Stimulated activated CD8-positive, alpha-beta memory T cell treated with anti-CD3 and anti-CD28 coated beads, Interleukin-2, amount 100 ng/mL, for 1 hour (primary cell): ENCODE data around the gene CD5L.

Experiments
- DNase-seq, 2 donors: peaks; one replicate each; pipeline ENCODE4 v3.0.0-alpha.2; 2020; ENCODE audit warnings: low read depth in 2 of 2

CD5L gene

DNA sequence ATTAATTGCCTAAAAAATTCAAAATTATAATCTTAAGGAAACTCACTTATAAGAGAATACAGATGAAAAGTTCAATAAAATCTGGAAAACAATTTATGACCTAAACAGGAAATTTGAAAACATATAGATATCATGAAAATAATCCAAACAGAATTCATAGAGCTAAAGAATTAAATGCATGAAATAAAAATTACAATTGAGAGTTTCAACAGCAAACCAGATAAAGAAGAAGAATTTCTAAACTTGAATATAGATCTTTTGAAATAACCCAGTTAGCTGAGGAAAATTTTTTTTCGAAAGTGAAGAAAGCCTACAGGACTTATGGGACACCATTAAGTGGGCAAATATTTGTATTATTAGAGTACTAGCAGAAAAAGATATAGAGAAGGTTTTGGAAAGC, 28.3 kb downstream of the CD5L start:
- no peak for DNase-seq

DNA sequence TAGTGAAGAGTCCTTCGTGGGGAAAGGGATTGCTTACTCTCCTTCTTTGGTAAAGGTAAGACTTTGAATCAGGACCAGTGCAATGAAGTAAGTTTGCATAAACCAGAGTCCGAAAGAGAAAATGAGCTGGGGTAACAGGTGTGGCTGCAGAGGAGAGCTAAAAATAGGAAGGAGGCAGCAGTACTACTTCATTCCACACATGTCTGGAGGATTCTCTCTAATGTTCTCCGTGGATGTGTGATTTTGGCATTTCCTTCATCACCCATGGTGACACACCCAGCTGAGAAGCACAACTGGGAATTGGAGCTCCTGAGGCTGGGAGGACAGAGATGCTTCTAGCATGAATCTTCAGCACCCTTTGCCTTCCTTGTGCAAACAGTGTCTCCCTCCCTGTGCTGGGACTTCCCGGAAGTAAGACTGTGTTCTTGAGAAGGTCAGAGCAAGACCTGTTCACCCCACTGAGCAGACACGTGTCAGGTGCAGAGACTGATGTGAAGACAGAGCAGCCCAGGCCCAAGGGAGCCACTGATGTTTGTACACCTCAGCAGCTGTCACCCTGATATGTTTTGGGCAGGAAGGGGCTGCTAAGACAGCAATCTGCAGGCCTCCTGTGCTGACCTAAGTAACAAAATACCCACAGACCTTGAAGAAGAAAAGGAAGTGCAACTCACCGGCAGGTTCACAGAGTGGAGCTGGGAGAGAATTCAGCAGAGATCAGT, 35.0 kb downstream of the CD5L start:
- DNase-seq: no peak

DNA sequence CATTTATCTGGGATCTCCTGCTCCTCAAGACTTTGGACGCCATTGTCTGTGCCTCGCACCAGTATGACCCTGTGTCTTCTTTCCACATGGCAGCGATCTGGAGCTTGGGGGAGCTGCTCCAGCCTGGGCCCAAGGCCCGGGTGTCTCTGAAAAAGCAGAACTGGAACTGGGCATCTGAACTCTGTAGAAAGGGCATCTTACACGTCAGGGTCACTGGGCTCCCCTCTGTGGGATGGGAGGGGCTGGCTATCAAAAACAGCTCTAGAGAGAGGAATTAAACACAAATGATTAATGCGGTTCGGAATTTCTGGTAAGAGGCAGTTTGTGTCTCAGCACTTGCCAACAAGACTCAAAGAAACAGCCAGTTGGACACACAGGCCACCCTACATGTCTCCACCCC, 37.8 kb downstream of the CD5L start:
- no peak for DNase-seq

DNA sequence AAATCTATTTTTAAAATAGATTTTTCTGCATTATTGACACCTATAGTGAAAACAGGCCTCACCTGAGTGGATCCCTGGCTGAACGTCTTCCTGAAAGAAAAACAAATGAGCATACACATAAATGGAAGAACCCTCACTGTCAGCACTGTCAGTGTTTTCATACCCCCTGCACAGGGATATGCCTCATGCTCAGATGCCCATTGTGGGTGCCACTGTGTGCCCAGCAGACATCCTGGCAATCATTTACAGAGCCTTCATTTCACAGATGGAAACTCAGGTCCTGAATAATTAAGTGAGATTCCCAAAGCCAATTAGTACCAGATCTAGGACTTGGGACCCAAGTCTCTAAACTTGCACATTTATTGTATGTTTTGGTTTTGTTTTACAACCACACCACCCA, 41.6 kb downstream of the CD5L start:
- no peak for DNase-seq

DNA sequence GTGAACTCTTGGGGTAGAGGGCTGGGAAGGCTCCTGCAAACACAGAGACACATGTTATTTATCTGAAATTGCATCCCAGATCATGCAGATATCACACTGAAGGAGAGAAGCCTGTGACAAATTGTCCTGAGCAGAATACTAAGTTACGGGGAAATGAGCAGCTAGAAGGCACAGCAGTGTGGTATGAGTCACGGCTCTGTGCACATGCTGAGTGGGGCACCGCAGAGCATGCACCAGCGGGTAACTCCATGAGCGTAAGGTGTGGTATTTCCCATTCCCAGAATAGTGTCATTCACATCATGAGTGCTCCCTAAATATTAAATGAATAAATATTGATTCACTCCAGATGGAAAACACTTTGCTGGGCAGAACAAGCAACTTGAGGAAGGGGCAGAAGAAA, 43.4 kb downstream of the CD5L start:
- DNase-seq: no peak

DNA sequence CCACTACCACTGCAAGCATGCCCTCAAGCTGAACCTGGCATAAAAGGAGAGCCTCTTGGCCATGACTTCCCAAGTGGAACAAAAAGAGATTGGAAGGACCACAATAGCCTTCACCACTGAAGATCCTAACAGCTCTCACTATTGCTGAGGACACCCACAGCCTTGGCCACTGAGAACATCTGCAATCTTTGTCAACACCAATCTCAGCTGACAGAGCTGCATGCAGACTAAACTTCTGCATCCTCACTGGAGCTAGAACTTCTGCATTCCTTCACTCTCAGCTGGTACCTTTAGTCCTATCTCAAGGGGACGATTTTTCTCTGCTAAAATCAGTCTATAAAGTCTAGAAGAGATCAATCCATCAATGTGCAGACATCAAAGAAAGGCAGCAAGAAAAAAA, 56.4 kb downstream of the CD5L start:
- DNase-seq: no peak

DNA sequence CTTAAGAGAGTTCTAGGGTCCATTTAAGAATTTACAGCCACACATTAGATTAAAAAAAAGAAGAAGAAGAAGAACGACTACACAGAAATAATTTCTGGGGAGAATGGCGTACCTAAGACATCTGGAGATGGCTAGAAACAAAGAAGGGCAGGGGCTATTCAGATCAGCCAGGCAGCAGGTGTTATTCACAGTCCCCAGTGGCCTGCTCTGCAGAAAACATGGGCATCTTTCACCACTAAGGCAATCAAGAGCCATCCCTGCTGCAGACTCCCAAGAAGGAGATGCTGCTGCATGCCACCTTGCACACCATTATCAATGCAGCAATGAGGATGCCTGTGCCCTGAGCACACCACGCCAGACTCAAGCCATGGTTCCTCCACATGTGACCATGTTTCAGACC, 56.8 kb downstream of the CD5L start:
- no peak for DNase-seq

DNA sequence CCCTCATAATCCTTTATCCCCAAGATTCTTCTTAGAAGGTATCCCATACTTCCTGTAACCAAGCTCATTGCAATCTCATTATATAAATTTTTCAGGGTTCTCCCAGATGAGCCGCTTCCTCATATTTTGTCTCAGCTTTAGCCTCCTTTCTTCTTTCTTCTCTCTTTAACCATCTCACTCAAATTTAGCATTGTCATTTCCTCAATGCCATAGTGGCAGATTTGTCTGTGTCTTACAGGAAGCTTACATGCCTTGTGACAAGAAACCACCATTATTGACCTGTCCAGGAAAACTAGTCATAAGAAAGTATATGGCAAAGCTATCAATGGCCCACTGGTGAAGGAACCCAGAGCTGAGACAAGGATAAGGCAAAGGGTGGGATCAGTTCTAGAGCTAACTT, 58.7 kb downstream of the CD5L start:
- DNase-seq: no peak

DNA sequence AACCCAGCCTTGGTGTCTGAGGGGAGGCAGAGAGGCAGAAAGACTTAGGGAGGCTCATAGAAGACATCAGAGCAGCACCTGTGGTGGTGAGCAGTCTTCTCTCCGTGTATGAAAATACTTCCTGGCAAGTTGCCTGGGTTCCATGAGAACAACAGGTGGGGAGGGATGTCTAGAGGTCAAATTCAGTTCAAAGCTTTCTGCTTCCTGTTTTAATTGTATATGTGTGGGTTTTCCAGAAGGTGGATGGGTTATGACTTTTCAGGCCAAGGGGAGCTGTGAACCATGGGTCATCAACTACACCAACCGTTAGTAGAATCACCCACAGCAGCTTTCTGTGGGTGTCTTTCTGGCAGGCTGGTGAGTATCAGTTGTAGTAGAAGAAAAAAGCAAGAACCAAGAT, 60.6 kb downstream of the CD5L start:
- no peak for DNase-seq
